ENCODE data around the gene KCTD12.

DNA sequence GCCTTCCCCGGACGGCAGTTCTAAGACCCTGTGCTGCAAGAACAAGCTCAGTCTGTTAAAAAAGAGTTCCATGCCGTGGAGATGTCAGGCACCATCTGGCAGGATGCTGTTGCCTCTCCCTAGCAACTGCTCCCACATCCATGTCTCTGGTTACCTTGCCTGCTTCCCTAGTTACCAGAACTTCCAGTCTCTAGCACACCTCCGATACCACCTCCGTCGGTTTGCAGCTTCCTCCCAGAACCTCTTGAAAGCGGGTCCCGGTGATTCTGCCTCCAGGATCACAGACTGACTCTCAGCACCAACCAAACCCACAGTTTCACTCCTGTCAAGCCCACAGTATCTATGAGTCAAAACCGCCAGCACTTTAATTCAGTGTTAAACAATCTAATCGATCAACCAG, 55.4 kb downstream of the KCTD12 start:
- TF ChIP-seq, protein P1, sequence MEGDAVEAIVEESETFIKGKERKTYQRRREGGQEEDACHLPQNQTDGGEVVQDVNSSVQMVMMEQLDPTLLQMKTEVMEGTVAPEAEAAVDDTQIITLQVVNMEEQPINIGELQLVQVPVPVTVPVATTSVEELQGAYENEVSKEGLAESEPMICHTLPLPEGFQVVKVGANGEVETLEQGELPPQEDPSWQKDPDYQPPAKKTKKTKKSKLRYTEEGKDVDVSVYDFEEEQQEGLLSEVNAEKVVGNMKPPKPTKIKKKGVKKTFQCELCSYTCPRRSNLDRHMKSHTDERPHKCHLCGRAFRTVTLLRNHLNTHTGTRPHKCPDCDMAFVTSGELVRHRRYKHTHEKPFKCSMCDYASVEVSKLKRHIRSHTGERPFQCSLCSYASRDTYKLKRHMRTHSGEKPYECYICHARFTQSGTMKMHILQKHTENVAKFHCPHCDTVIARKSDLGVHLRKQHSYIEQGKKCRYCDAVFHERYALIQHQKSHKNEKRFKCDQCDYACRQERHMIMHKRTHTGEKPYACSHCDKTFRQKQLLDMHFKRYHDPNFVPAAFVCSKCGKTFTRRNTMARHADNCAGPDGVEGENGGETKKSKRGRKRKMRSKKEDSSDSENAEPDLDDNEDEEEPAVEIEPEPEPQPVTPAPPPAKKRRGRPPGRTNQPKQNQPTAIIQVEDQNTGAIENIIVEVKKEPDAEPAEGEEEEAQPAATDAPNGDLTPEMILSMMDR (IDR thresholded peaks at IDR 0.05), result no peak
- TF ChIP-seq EP300 (IDR thresholded peaks at IDR 0.05) (no peak), POLR2A (IDR thresholded peaks at IDR 0.05) (no peak)
